ENCODE data around the gene COL6A3.

DNA sequence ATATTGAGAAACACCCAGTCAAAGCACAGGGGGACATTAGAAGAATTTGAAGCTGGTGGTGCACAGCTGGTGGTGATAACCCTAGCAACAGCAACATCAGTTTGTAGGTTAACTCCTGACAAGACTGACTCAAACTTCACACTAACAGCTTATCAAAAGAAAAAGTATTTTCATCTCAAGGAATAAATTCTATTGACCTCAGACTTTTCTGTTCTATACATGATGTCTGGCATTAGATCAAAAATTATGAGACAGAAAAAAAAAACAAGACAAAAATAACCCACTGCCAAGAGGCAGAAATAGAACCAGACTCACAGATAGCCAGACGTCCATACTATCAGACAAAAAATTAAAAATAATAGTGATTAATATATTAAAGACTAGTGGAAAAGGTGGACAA lies 126.1 kb downstream of the COL6A3 start:
- TF ChIP-seq NR2C2 (CRISPR knock-in tag; IDR thresholded peaks at IDR 0.05) (no peak), NR2C2 (tag; IDR thresholded peaks at IDR 0.05) (no peak), RAD21 (CRISPR knock-in tag; conservative IDR thresholded peaks at IDR 0.05 in 1 of 2, IDR thresholded peaks at IDR 0.05 in 1 of 2) (no peak), TAF9B (IDR thresholded peaks at IDR 0.05; ENCODE audit: partially characterized antibody) (no peak), THRAP3 (IDR thresholded peaks at IDR 0.05; ENCODE audit: borderline replicate concordance) (no peak), IFI16 (CRISPR knock-in tag; IDR thresholded peaks at IDR 0.05) (no peak), PKNOX1 (IDR thresholded peaks at IDR 0.05) (no peak), UBTF (IDR thresholded peaks at IDR 0.05; ENCODE audit: borderline replicate concordance in 1 of 2, low read depth in 2 of 2, low read length in 2 of 2) (no peak), SIRT6 (IDR thresholded peaks at IDR 0.05; ENCODE audit: low read depth, low read length) (no peak), USF2 (CRISPR knock-in tag; IDR thresholded peaks at IDR 0.05) (no peak), EZH2 (IDR thresholded peaks at IDR 0.05; ENCODE audit: borderline replicate concordance, low read depth, low read length) (no peak)
- TF ChIP-seq, protein P1, sequence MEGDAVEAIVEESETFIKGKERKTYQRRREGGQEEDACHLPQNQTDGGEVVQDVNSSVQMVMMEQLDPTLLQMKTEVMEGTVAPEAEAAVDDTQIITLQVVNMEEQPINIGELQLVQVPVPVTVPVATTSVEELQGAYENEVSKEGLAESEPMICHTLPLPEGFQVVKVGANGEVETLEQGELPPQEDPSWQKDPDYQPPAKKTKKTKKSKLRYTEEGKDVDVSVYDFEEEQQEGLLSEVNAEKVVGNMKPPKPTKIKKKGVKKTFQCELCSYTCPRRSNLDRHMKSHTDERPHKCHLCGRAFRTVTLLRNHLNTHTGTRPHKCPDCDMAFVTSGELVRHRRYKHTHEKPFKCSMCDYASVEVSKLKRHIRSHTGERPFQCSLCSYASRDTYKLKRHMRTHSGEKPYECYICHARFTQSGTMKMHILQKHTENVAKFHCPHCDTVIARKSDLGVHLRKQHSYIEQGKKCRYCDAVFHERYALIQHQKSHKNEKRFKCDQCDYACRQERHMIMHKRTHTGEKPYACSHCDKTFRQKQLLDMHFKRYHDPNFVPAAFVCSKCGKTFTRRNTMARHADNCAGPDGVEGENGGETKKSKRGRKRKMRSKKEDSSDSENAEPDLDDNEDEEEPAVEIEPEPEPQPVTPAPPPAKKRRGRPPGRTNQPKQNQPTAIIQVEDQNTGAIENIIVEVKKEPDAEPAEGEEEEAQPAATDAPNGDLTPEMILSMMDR (IDR thresholded peaks at IDR 0.05 in 2 of 3, conservative IDR thresholded peaks at IDR 0.05 in 1 of 3; ENCODE audit: insufficient read depth in 2 of 3, low read depth in 1 of 3, low read length in 3 of 3): no peak

Measured in K562 (cell line).